Measurements from ENCODE around the gene ANKMY1.

ANKMY1 gene

GRCh38 chr2:240601061-240601830 is 43.5 kb upstream of the ANKMY1 start:
- WGBS, 2 experiments: 88 to 89% methylated on average over 20 of the region's 20 CpGs

GRCh38 chr2:240600451-240600961 is 42.7 kb upstream of the ANKMY1 start:
- H3K9me3 ChIP-seq (ENCODE audit: control insufficient read depth, low read length): no peaks in the 10 kb centered on the region
- peaks cover 3% of the 10 kb centered on the region for H3K4me1 ChIP-seq (ENCODE audit: control insufficient read depth, insufficient read depth, low read length)
- 94% methylated on average over 16 of the region's 16 CpGs for WGBS, 2 experiments

More at GRCh38 chr2:240601061-240601830, 43.5 kb upstream of the ANKMY1 start:
- no peak overlapping the region for H3K4me3 ChIP-seq (ENCODE audit: insufficient read depth, low read depth, low read length)
- H3K36me3 ChIP-seq (ENCODE audit: control insufficient read depth, insufficient read depth, low read length): no peaks in the 10 kb centered on the region
- H3K27ac ChIP-seq (ENCODE audit: insufficient read depth, low read depth, low read length, poor library complexity, severe bottlenecking): no peak overlapping the region
- peaks cover 3% of the 10 kb centered on the region for H3K4me1 ChIP-seq (ENCODE audit: control insufficient read depth, insufficient read depth, low read length)
- H3K9me3 ChIP-seq (ENCODE audit: control insufficient read depth, low read length): no peaks in the 10 kb centered on the region
- H3K27me3 ChIP-seq (ENCODE audit: control insufficient read depth, insufficient read depth, low read length, poor library complexity, severe bottlenecking): no peaks in the 10 kb centered on the region

GRCh38 chr2:240599141-240599583 is 41.4 kb upstream of the ANKMY1 start:
- Histone ChIP-seq H3K27ac (ENCODE audit: insufficient read depth, low read depth, low read length, poor library complexity, severe bottlenecking) (no peak overlapping the region), H3K36me3 (ENCODE audit: control insufficient read depth, insufficient read depth, low read length) (no peaks in the 10 kb centered on the region), H3K4me3 (ENCODE audit: insufficient read depth, low read depth, low read length) (no peak overlapping the region), H3K9me3 (ENCODE audit: control insufficient read depth, low read length) (no peaks in the 10 kb centered on the region), H3K4me1 (ENCODE audit: control insufficient read depth, insufficient read depth, low read length) (peaks cover 2% of the 10 kb centered on the region), H3K27me3 (ENCODE audit: control insufficient read depth, insufficient read depth, low read length, poor library complexity, severe bottlenecking) (no peaks in the 10 kb centered on the region)
- 95 to 98% methylated on average over 11 of the region's 11 CpGs for WGBS, 2 experiments

More at GRCh38 chr2:240600451-240600961, 42.7 kb upstream of the ANKMY1 start:
- no peaks in the 10 kb centered on the region for H3K36me3 ChIP-seq (ENCODE audit: control insufficient read depth, insufficient read depth, low read length)
- no peak overlapping the region for H3K27ac ChIP-seq (ENCODE audit: insufficient read depth, low read depth, low read length, poor library complexity, severe bottlenecking)
- no peaks in the 10 kb centered on the region for H3K27me3 ChIP-seq (ENCODE audit: control insufficient read depth, insufficient read depth, low read length, poor library complexity, severe bottlenecking)
- H3K4me3 ChIP-seq (ENCODE audit: insufficient read depth, low read depth, low read length): no peak overlapping the region

- Histone ChIP-seq H3K27me3 (ENCODE audit: control insufficient read depth, insufficient read depth, low read length, poor library complexity, severe bottlenecking) (no peaks in the 10 kb centered on the region), H3K9me3 (ENCODE audit: control insufficient read depth, low read length) (no peaks in the 10 kb centered on the region), H3K27ac (ENCODE audit: insufficient read depth, low read depth, low read length, poor library complexity, severe bottlenecking) (no peak overlapping the region), H3K36me3 (ENCODE audit: control insufficient read depth, insufficient read depth, low read length) (no peaks in the 10 kb centered on the region), H3K4me3 (ENCODE audit: insufficient read depth, low read depth, low read length) (no peak overlapping the region), H3K4me1 (ENCODE audit: control insufficient read depth, insufficient read depth, low read length) (no peaks in the 10 kb centered on the region)
- WGBS, 2 experiments: 95 to 96% methylated on average over 17 of the region's 17 CpGs
These were observed 40.6 kb upstream of the ANKMY1 start for GRCh38 chr2:240598311-240598911.

GRCh38 chr2:240597419-240598181 is 39.8 kb upstream of the ANKMY1 start:
- Histone ChIP-seq H3K4me3 (ENCODE audit: insufficient read depth, low read depth, low read length) (no peak overlapping the region), H3K27ac (ENCODE audit: insufficient read depth, low read depth, low read length, poor library complexity, severe bottlenecking) (no peak overlapping the region), H3K4me1 (ENCODE audit: control insufficient read depth, insufficient read depth, low read length) (no peaks in the 10 kb centered on the region), H3K9me3 (ENCODE audit: control insufficient read depth, low read length) (no peaks in the 10 kb centered on the region), H3K36me3 (ENCODE audit: control insufficient read depth, insufficient read depth, low read length) (no peaks in the 10 kb centered on the region), H3K27me3 (ENCODE audit: control insufficient read depth, insufficient read depth, low read length, poor library complexity, severe bottlenecking) (no peaks in the 10 kb centered on the region)
- WGBS, 2 experiments: 92 to 93% methylated on average over 22 of the region's 22 CpGs

GRCh38 chr2:240597054-240597418 is 39.2 kb upstream of the ANKMY1 start:
- Histone ChIP-seq H3K27me3 (ENCODE audit: control insufficient read depth, insufficient read depth, low read length, poor library complexity, severe bottlenecking) (no peaks in the 10 kb centered on the region), H3K4me1 (ENCODE audit: control insufficient read depth, insufficient read depth, low read length) (no peaks in the 10 kb centered on the region), H3K27ac (ENCODE audit: insufficient read depth, low read depth, low read length, poor library complexity, severe bottlenecking) (no peak overlapping the region), H3K9me3 (ENCODE audit: control insufficient read depth, low read length) (no peaks in the 10 kb centered on the region), H3K36me3 (ENCODE audit: control insufficient read depth, insufficient read depth, low read length) (peaks cover 3% of the 10 kb centered on the region), H3K4me3 (ENCODE audit: insufficient read depth, low read depth, low read length) (no peak overlapping the region)
- 95% methylated on average over 10 of the region's 10 CpGs for WGBS, 2 experiments

GRCh38 chr2:240596491-240596931 is 38.7 kb upstream of the ANKMY1 start:
- Histone ChIP-seq H3K9me3 (ENCODE audit: control insufficient read depth, low read length) (no peaks in the 10 kb centered on the region), H3K27ac (ENCODE audit: insufficient read depth, low read depth, low read length, poor library complexity, severe bottlenecking) (no peak overlapping the region), H3K36me3 (ENCODE audit: control insufficient read depth, insufficient read depth, low read length) (peaks cover 6% of the 10 kb centered on the region), H3K4me3 (ENCODE audit: insufficient read depth, low read depth, low read length) (no peak overlapping the region), H3K4me1 (ENCODE audit: control insufficient read depth, insufficient read depth, low read length) (no peaks in the 10 kb centered on the region), H3K27me3 (ENCODE audit: control insufficient read depth, insufficient read depth, low read length, poor library complexity, severe bottlenecking) (no peaks in the 10 kb centered on the region)
- WGBS, 2 experiments: 95 to 97% methylated on average over 23 of the region's 23 CpGs

- Histone ChIP-seq H3K36me3 (ENCODE audit: control insufficient read depth, insufficient read depth, low read length) (peaks cover 6% of the 10 kb centered on the region), H3K9me3 (ENCODE audit: control insufficient read depth, low read length) (no peaks in the 10 kb centered on the region), H3K4me1 (ENCODE audit: control insufficient read depth, insufficient read depth, low read length) (no peaks in the 10 kb centered on the region), H3K27me3 (ENCODE audit: control insufficient read depth, insufficient read depth, low read length, poor library complexity, severe bottlenecking) (no peaks in the 10 kb centered on the region), H3K4me3 (ENCODE audit: insufficient read depth, low read depth, low read length) (no peak overlapping the region), H3K27ac (ENCODE audit: insufficient read depth, low read depth, low read length, poor library complexity, severe bottlenecking) (no peak overlapping the region)
- 95 to 97% methylated on average over 17 of the region's 17 CpGs for WGBS, 2 experiments
These were observed 38.3 kb upstream of the ANKMY1 start for GRCh38 chr2:240596080-240596460.

GRCh38 chr2:240595381-240596079 is 37.7 kb upstream of the ANKMY1 start:
- Histone ChIP-seq H3K4me1 (ENCODE audit: control insufficient read depth, insufficient read depth, low read length) (no peaks in the 10 kb centered on the region), H3K36me3 (ENCODE audit: control insufficient read depth, insufficient read depth, low read length) (peaks cover 6% of the 10 kb centered on the region), H3K4me3 (ENCODE audit: insufficient read depth, low read depth, low read length) (no peak overlapping the region), H3K9me3 (ENCODE audit: control insufficient read depth, low read length) (no peaks in the 10 kb centered on the region), H3K27ac (ENCODE audit: insufficient read depth, low read depth, low read length, poor library complexity, severe bottlenecking) (no peak overlapping the region), H3K27me3 (ENCODE audit: control insufficient read depth, insufficient read depth, low read length, poor library complexity, severe bottlenecking) (no peaks in the 10 kb centered on the region)
- WGBS, 2 experiments: 81 to 82% methylated on average over 18 of the region's 18 CpGs

Measured in ectodermal cell (in vitro differentiated cells).